Adrenal gland (tissue), 5 donors: ENCODE results near the gene GPC4.

Experiments
- POLR2A ChIP-seq, 2 donors: fragments of 450-650 bp; IDR thresholded peaks; one replicate each; pipeline ENCODE4 v1.6.1; 2017; ENCODE audit warnings: antibody characterized with exemption in 2 of 2, mild to moderate bottlenecking in 2 of 2, moderate library complexity in 1 of 2
- TF ChIP-seq, protein P1 (sequence below), 6 experiments: fragments of 450-650 bp in 4 of 6; fragments of 200-600 bp in 2 of 6; sonication (generic) in 1 of 6; IDR thresholded peaks; 1 replicate in 5 of 6; 2 replicates in 1 of 6; pipeline versions ENCODE4 v1.5.1 to v1.8.0; 2016 to 2021; ENCODE audit warnings: antibody characterized with exemption in 6 of 6, mild to moderate bottlenecking in 2 of 6, moderate library complexity in 1 of 6
- donor health status: DM: no; HTN: no; CAD: no.

DNA sequence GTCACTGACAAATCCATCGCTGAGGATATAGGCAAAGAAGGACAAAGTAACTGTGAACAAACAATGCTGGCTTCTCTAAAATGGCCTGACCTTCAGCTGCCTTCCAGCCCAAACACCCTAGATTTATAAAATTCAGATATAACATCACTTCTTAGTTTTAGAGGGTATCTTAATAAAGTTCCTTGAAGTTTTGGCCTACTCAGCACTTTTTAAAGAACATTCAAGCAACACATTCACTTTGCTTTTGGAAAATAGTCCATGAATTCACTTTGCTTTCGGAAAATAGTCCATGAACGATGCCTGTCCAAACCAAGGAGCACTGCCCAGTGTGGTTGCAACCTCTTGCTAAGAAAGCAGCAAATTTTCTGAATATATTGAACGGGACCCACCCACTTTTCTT lies 142.1 kb downstream of the GPC4 start:
- TF ChIP-seq, protein P1, sequence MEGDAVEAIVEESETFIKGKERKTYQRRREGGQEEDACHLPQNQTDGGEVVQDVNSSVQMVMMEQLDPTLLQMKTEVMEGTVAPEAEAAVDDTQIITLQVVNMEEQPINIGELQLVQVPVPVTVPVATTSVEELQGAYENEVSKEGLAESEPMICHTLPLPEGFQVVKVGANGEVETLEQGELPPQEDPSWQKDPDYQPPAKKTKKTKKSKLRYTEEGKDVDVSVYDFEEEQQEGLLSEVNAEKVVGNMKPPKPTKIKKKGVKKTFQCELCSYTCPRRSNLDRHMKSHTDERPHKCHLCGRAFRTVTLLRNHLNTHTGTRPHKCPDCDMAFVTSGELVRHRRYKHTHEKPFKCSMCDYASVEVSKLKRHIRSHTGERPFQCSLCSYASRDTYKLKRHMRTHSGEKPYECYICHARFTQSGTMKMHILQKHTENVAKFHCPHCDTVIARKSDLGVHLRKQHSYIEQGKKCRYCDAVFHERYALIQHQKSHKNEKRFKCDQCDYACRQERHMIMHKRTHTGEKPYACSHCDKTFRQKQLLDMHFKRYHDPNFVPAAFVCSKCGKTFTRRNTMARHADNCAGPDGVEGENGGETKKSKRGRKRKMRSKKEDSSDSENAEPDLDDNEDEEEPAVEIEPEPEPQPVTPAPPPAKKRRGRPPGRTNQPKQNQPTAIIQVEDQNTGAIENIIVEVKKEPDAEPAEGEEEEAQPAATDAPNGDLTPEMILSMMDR (IDR thresholded peaks at IDR 0.05) = no peak
- TF ChIP-seq POLR2A (IDR thresholded peaks at IDR 0.05) = no peak
